Ishikawa (cell line): ENCODE measurements around the gene IGSF9.

ENCODE experiments used
- CEBPB ChIP-seq: IDR thresholded peaks from 2 replicates; pipeline ENCODE4 v1.6.1; 2012
- CREB1 ChIP-seq: IDR thresholded peaks from 2 replicates; pipeline ENCODE4 v1.6.1; 2012; ENCODE audit warnings: low read depth
- EP300 ChIP-seq: IDR thresholded peaks from 2 replicates; pipeline ENCODE4 v1.6.1; 2012; ENCODE audit warnings: borderline replicate concordance
- FOXM1 ChIP-seq: IDR thresholded peaks from 2 replicates; pipeline ENCODE4 v1.6.1; 2012; ENCODE audit warnings: low read depth, borderline replicate concordance
- MAX ChIP-seq: IDR thresholded peaks from 2 replicates; pipeline ENCODE4 v1.6.1; 2012
- RAD21 ChIP-seq: IDR thresholded peaks from 2 replicates; pipeline ENCODE4 v1.6.1; 2012; ENCODE audit warnings: low read depth
- TCF12 ChIP-seq: IDR thresholded peaks from 2 replicates; pipeline ENCODE4 v1.6.1; 2012; ENCODE audit warnings: low read depth
- TF ChIP-seq, protein P1 (sequence below): IDR thresholded peaks from 2 replicates; pipeline ENCODE4 v1.6.1; 2012; ENCODE audit warnings: low read depth, mild to moderate bottlenecking

- TF ChIP-seq EP300 (no peak), MAX (no peak), CREB1 (no peak), FOXM1 (no peak), RAD21 (no peak), TCF12 (no peak), CEBPB (no peak)
- TF ChIP-seq, protein P1, sequence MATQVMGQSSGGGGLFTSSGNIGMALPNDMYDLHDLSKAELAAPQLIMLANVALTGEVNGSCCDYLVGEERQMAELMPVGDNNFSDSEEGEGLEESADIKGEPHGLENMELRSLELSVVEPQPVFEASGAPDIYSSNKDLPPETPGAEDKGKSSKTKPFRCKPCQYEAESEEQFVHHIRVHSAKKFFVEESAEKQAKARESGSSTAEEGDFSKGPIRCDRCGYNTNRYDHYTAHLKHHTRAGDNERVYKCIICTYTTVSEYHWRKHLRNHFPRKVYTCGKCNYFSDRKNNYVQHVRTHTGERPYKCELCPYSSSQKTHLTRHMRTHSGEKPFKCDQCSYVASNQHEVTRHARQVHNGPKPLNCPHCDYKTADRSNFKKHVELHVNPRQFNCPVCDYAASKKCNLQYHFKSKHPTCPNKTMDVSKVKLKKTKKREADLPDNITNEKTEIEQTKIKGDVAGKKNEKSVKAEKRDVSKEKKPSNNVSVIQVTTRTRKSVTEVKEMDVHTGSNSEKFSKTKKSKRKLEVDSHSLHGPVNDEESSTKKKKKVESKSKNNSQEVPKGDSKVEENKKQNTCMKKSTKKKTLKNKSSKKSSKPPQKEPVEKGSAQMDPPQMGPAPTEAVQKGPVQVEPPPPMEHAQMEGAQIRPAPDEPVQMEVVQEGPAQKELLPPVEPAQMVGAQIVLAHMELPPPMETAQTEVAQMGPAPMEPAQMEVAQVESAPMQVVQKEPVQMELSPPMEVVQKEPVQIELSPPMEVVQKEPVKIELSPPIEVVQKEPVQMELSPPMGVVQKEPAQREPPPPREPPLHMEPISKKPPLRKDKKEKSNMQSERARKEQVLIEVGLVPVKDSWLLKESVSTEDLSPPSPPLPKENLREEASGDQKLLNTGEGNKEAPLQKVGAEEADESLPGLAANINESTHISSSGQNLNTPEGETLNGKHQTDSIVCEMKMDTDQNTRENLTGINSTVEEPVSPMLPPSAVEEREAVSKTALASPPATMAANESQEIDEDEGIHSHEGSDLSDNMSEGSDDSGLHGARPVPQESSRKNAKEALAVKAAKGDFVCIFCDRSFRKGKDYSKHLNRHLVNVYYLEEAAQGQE = no peak
Measured at GRCh38 chr1:159992161-159992560, 46.7 kb upstream of the IGSF9 start.
